Measurements from ENCODE around the gene ACLY. TPM values are rescaled to one million over a fixed set of nuclear protein-coding genes. Genes with fewer than 3 reads are reported as not detected.
A peak's percentile ranks its signal among the peaks of the same experiment; 100 is the strongest.

ACLY gene
- total and polyA plus RNA-seq, 2 of the 13 experiments (the other 11 are each of a cell fraction or from before 2014, with no cell fraction given) = 111 to 218 TPM

- TF ChIP-seq POLR2A (IDR thresholded peaks at IDR 0.05; ENCODE audit: insufficient read depth in 1 of 2, low read depth in 2 of 2, low read length in 2 of 2) (0 out of 4 replicates have a peak, but pooled peaks of 1 of the 2 experiments have one; percentile 36), PPARG (CRISPR knock-in tag; conservative IDR thresholded peaks at IDR 0.05) (0 out of 2 replicates have a peak, but pooled peaks have one; percentile 47), ZNF256 (CRISPR knock-in tag; conservative IDR thresholded peaks at IDR 0.05) (no peak; the same call in 1 of the 2 replicates), ZNF143 (CRISPR knock-in tag; IDR thresholded peaks at IDR 0.05) (0 out of 2 replicates have a peak, but pooled peaks have one; percentile 24), ZNF761 (CRISPR knock-in tag; conservative IDR thresholded peaks at IDR 0.05) (no peak; the same call in 1 of the 2 replicates), ZBTB39 (CRISPR knock-in tag; IDR thresholded peaks at IDR 0.05) (no peak), CEBPG (CRISPR knock-in tag; IDR thresholded peaks at IDR 0.05) (no peak), RARA (CRISPR knock-in tag; IDR thresholded peaks at IDR 0.05) (peak; percentile 25; the same call in 1 of the 2 replicates), WIZ (CRISPR knock-in tag; IDR thresholded peaks at IDR 0.05) (no peak), SIX1 (CRISPR knock-in tag; IDR thresholded peaks at IDR 0.05; ENCODE audit: borderline replicate concordance) (no peak; the same call in 1 of the 2 replicates), ZNF367 (CRISPR knock-in tag; IDR thresholded peaks at IDR 0.05; ENCODE audit: borderline replicate concordance) (no peak), KDM3A (CRISPR knock-in tag; IDR thresholded peaks at IDR 0.05; ENCODE audit: low read depth) (no peak), ZNF619 (CRISPR knock-in tag; IDR thresholded peaks at IDR 0.05) (no peak)
- TF ChIP-seq, protein P1, sequence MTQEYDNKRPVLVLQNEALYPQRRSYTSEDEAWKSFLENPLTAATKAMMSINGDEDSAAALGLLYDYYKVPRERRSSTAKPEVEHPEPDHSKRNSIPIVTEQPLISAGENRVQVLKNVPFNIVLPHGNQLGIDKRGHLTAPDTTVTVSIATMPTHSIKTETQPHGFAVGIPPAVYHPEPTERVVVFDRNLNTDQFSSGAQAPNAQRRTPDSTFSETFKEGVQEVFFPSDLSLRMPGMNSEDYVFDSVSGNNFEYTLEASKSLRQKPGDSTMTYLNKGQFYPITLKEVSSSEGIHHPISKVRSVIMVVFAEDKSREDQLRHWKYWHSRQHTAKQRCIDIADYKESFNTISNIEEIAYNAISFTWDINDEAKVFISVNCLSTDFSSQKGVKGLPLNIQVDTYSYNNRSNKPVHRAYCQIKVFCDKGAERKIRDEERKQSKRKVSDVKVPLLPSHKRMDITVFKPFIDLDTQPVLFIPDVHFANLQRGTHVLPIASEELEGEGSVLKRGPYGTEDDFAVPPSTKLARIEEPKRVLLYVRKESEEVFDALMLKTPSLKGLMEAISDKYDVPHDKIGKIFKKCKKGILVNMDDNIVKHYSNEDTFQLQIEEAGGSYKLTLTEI (CRISPR knock-in tag; conservative IDR thresholded peaks at IDR 0.05) = no peak
- TF ChIP-seq, protein P2, sequence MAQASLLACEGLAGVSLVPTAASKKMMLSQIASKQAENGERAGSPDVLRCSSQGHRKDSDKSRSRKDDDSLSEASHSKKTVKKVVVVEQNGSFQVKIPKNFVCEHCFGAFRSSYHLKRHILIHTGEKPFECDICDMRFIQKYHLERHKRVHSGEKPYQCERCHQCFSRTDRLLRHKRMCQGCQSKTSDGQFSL (CRISPR knock-in tag; IDR thresholded peaks at IDR 0.05) = no peak
- TF ChIP-seq, protein P3, sequence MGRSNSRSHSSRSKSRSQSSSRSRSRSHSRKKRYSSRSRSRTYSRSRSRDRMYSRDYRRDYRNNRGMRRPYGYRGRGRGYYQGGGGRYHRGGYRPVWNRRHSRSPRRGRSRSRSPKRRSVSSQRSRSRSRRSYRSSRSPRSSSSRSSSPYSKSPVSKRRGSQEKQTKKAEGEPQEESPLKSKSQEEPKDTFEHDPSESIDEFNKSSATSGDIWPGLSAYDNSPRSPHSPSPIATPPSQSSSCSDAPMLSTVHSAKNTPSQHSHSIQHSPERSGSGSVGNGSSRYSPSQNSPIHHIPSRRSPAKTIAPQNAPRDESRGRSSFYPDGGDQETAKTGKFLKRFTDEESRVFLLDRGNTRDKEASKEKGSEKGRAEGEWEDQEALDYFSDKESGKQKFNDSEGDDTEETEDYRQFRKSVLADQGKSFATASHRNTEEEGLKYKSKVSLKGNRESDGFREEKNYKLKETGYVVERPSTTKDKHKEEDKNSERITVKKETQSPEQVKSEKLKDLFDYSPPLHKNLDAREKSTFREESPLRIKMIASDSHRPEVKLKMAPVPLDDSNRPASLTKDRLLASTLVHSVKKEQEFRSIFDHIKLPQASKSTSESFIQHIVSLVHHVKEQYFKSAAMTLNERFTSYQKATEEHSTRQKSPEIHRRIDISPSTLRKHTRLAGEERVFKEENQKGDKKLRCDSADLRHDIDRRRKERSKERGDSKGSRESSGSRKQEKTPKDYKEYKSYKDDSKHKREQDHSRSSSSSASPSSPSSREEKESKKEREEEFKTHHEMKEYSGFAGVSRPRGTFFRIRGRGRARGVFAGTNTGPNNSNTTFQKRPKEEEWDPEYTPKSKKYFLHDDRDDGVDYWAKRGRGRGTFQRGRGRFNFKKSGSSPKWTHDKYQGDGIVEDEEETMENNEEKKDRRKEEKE (IDR thresholded peaks at IDR 0.05) = no peak
- TF ChIP-seq, protein P4, sequence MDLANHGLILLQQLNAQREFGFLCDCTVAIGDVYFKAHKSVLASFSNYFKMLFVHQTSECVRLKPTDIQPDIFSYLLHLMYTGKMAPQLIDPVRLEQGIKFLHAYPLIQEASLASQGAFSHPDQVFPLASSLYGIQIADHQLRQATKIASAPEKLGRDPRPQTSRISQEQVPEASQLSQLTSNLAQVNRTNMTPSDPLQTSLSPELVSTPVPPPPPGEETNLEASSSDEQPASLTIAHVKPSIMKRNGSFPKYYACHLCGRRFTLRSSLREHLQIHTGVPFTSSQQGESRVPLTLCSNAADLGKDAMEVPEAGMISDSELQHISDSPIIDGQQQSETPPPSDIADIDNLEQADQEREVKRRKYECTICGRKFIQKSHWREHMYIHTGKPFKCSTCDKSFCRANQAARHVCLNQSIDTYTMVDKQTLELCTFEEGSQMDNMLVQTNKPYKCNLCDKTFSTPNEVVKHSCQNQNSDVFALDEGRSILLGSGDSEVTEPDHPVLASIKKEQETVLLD (CRISPR knock-in tag; IDR thresholded peaks at IDR 0.05; ENCODE audit: low read depth) = no peak
Observed at GRCh38 chr17:41957031-41957868, 38.5 kb upstream of the ACLY start (continued).

All from HepG2 (cell line).